Hepatocyte (in vitro differentiated cells): Measurements from ENCODE around the gene AUTS2.

Experiments
- CTCF ChIP-seq: fragments of 200-600 bp; sonication (generic); IDR thresholded peaks from 2 replicates; pipeline ENCODE4 v1.5.1; 2016; ENCODE audit warnings: antibody characterized with exemption, mild to moderate bottlenecking; ENCODE audit not compliant: poor library complexity
- EZH2 ChIP-seq: fragments of 200-600 bp; sonication (generic); IDR thresholded peaks from 2 replicates; pipeline ENCODE4 v1.6.1; 2016; ENCODE audit warnings: antibody characterized with exemption, mild to moderate bottlenecking, borderline replicate concordance
- EZH2phosphoT487 ChIP-seq: fragments of 200-600 bp; sonication (generic); IDR thresholded peaks from one replicate; pipeline ENCODE4 v1.6.1; 2018; ENCODE audit warnings: antibody characterized with exemption, mild to moderate bottlenecking, low read depth, moderate library complexity; ENCODE audit not compliant: unreplicated experiment, severe bottlenecking

- TF ChIP-seq CTCF (no peak), EZH2 (no peak), EZH2phosphoT487 (no peak)
Measured at GRCh38 chr7:69668339-69668870, 70.1 kb downstream of the AUTS2 start.
